Breast epithelium (tissue), 3 donors: ENCODE results near the gene RALGAPA1.

Experiments
- CTCF ChIP-seq, 3 donors: fragments of 450-650 bp; IDR thresholded peaks; one replicate each; pipeline ENCODE4 v1.5.1; 2016 to 2017; ENCODE audit warnings: antibody characterized with exemption in 3 of 3, mild to moderate bottlenecking in 3 of 3, moderate library complexity in 3 of 3
- POLR2A ChIP-seq: fragments of 450-650 bp; IDR thresholded peaks from one replicate; pipeline ENCODE4 v1.6.1; 2016; ENCODE audit warnings: antibody characterized with exemption, mild to moderate bottlenecking, moderate library complexity

- TF ChIP-seq CTCF (IDR thresholded peaks at IDR 0.05) = no peak
- TF ChIP-seq POLR2A = no peak
Measured at GRCh38 chr14:35573911-35574310, 235.2 kb downstream of the RALGAPA1 start.
